ENCODE measurements around the gene KLK8. TPM values are rescaled to one million over a fixed set of nuclear protein-coding genes. Genes with fewer than 3 reads are reported as not detected.

KLK8 gene
- polyA plus RNA-seq, 2 of the 4 experiments (the other 2 are of a cell fraction) = not detected

DNA sequence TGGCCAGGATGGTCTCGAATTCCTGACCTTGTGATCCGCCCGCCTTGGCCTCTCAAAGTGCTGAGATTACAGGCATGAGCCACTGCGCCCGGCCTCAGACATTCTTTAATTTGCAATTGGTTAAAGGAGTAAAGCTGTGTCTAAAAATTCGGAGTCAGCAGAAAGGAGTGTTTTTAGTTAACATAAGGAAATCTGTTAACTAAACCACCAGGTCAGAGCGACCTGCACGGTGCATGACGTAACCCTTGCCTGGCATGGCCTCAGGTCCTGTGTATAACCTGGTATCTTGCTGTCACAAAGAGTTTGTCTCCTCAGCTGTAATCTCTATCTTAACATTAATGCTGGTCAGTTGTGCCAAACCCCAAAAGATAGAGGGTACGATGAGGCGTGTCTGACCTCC lies 42.9 kb upstream of the KLK8 start:
- TF ChIP-seq TFCP2L1 (CRISPR knock-in tag; IDR thresholded peaks at IDR 0.05) (no peak), MAFK (IDR thresholded peaks at IDR 0.05; ENCODE audit: partially characterized antibody) (peak; percentile 87), HES2 (IDR thresholded peaks at IDR 0.05) (no peak)
- POLR2A ChIA-PET = no interaction called here
- FAIRE-seq = no peak
- no peak for DNase-seq (ENCODE audit: low read depth in 1 of 2, low spot score in 1 of 2)
- ATAC-seq = no peak
- CTCF ChIA-PET = interaction anchor here (1.4 to 2.3 kb wide), 5 partner anchors 9 to 28 kb away, joined by 3 to 6 read pairs (median 4); no protein-coding TSS in a partner anchor
- Histone ChIP-seq H3K4me2 (no peak overlapping the region), H3K9me3 (no peaks in the 10 kb centered on the region), H3K27ac (no peak overlapping the region), H3K4me3 (no peak overlapping the region), H3K4me1 (no peaks in the 10 kb centered on the region)
- 66% methylated on average over 11 of the region's 11 CpGs for WGBS (ENCODE audit: missing lambda C conversion rate)

DNA sequence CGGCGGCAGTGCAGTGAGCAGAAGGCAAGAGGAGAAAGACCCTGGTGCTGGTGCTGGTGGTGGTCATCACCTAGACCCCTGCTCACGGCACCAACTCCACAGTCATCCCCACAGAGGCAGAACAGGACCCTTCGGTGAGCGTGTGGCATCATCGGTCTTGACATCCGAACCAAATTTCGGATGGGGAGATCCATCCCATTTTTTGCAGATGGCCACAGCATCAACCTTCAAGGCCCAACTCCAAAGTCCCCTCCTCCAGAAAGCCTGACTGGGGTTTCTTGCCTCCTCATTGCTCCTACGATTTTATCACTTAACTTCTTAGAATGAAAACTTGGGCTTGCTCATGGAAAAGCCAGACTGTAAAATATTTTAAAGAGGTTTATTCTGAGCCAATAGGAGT lies 42.1 kb upstream of the KLK8 start:
- no peak overlapping the region for H3K4me2 ChIP-seq
- DNase-seq (ENCODE audit: low read depth in 1 of 2, low spot score in 1 of 2) (no peak), ATAC-seq (no peak), FAIRE-seq (no peak)
- POLR2A ChIA-PET = no interaction called here
- CTCF ChIA-PET = interaction anchor here (1.0 to 2.3 kb wide), 2 partner anchors 23 to 53 kb away, joined by 3 to 6 read pairs; no protein-coding TSS in a partner anchor
- H3K27ac ChIP-seq = no peak overlapping the region
- TF ChIP-seq HEYL (CRISPR knock-in tag; IDR thresholded peaks at IDR 0.05) (no peak), CBX8 (IDR thresholded peaks at IDR 0.05) (no peak), SREBF2 (IDR thresholded peaks at IDR 0.05) (no peak), EHMT2 (IDR thresholded peaks at IDR 0.05; ENCODE audit: low read depth) (no peak), EHF (CRISPR knock-in tag; IDR thresholded peaks at IDR 0.05) (no peak), RCOR1 (IDR thresholded peaks at IDR 0.05; ENCODE audit: low read depth, low read length) (no peak), JUNB (IDR thresholded peaks at IDR 0.05) (no peak), KDM5A (IDR thresholded peaks at IDR 0.05) (no peak), TFCP2L1 (CRISPR knock-in tag; IDR thresholded peaks at IDR 0.05) (no peak), RAD21 (conservative IDR thresholded peaks at IDR 0.05 in 1 of 2, IDR thresholded peaks at IDR 0.05 in 1 of 2) (no peak), MAZ (IDR thresholded peaks at IDR 0.05; ENCODE audit: borderline replicate concordance, low read depth, low read length) (no peak), POLR2AphosphoS2 (conservative IDR thresholded peaks at IDR 0.05; ENCODE audit: low read length) (no peak), JUN (IDR thresholded peaks at IDR 0.05) (no peak)
- no peaks in the 10 kb centered on the region for H3K4me1 ChIP-seq
- no peaks in the 10 kb centered on the region for H3K9me3 ChIP-seq
- H3K4me3 ChIP-seq = no peak overlapping the region
- 41% methylated on average over 9 of the region's 9 CpGs for WGBS (ENCODE audit: missing lambda C conversion rate)

DNA sequence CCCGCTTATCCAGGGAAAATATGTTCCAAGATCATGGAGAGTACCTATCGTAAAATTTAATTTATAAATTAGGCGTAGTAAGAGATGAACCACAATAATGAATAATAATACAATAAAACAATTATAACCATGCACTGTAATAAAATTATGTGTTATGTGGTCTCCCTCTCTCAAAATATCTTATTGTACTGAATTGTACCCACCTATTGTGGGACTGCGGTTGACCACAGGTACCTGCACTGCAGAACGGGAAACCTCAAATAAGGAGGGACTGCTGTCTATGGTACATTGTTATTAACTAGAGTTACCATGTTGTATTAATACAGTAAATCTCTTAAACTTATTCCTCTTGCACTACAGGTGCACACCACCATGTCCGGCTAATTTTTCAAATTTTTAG lies 38.7 kb upstream of the KLK8 start:
- FAIRE-seq (no peak), DNase-seq (ENCODE audit: low read depth in 1 of 2, low spot score in 1 of 2) (no peak), ATAC-seq (no peak)
- no peak overlapping the region for H3K4me2 ChIP-seq
- no peak overlapping the region for H3K4me3 ChIP-seq
- ChIA-PET POLR2A (interaction anchor here (0.6 kb wide), 1 partner anchor 382 kb away, joined by 3 read pairs; no protein-coding TSS in a partner anchor), CTCF (interaction anchor here (1.0 to 1.7 kb wide), 3 partner anchors 18 to 55 kb away, joined by 3 to 7 read pairs (median 3); no protein-coding TSS in a partner anchor)
- no peak overlapping the region for H3K27ac ChIP-seq
- H3K4me1 ChIP-seq = no peaks in the 10 kb centered on the region
- TF ChIP-seq EHF (CRISPR knock-in tag; IDR thresholded peaks at IDR 0.05) (no peak), EP300 (IDR thresholded peaks at IDR 0.05) (no peak), HOXA7 (CRISPR knock-in tag; IDR thresholded peaks at IDR 0.05) (no peak), CHD4 (IDR thresholded peaks at IDR 0.05; ENCODE audit: borderline replicate concordance) (no peak), POLR2AphosphoS2 (conservative IDR thresholded peaks at IDR 0.05; ENCODE audit: low read length) (no peak)
- H3K9me3 ChIP-seq = no peaks in the 10 kb centered on the region
- 68% methylated on average over 6 of the region's 6 CpGs for WGBS (ENCODE audit: missing lambda C conversion rate)

GRCh38 chr19:51036519-51036918 lies 35.1 kb upstream of the KLK8 start:
- CTCF ChIA-PET = interaction anchor here (0.8 kb wide), 1 partner anchor 15 kb away, joined by 3 read pairs; no protein-coding TSS in a partner anchor
- FAIRE-seq (no peak), ATAC-seq (peak in 1 of 2 experiments; percentile 57; a peak in 3 of 6 replicates), DNase-seq (ENCODE audit: low read depth in 1 of 2, low spot score in 1 of 2) (no peak)
- H3K4me1 ChIP-seq = no peaks in the 10 kb centered on the region
- no peaks in the 10 kb centered on the region for H3K9me3 ChIP-seq
- POLR2A ChIA-PET = no interaction called here
- TF ChIP-seq NFE2L2 (conservative IDR thresholded peaks at IDR 0.05; ENCODE audit: low read length) = no peak
- TF ChIP-seq TFCP2L1 (CRISPR knock-in tag; IDR thresholded peaks at IDR 0.05) = no peak
- TF ChIP-seq HOXB13 (CRISPR knock-in tag; IDR thresholded peaks at IDR 0.05; ENCODE audit: low read depth) = no peak
- no peak for TF ChIP-seq RCOR1 (IDR thresholded peaks at IDR 0.05; ENCODE audit: low read depth, low read length)
- no peak for TF ChIP-seq FOSL2 (IDR thresholded peaks at IDR 0.05)
- TF ChIP-seq FOSL2 (CRISPR knock-in tag; IDR thresholded peaks at IDR 0.05) = no peak
- no peak for TF ChIP-seq MAZ (IDR thresholded peaks at IDR 0.05; ENCODE audit: borderline replicate concordance, low read depth, low read length)
- no peak for TF ChIP-seq HOXB5 (CRISPR knock-in tag; IDR thresholded peaks at IDR 0.05)
- TF ChIP-seq SREBF2 (IDR thresholded peaks at IDR 0.05) = no peak
- TF ChIP-seq NPAS2 (CRISPR knock-in tag; IDR thresholded peaks at IDR 0.05; ENCODE audit: borderline replicate concordance) = no peak
- TF ChIP-seq EP300 (IDR thresholded peaks at IDR 0.05) = no peak
- no peak for TF ChIP-seq REST (IDR thresholded peaks at IDR 0.05)
- no peak for TF ChIP-seq EHMT2 (IDR thresholded peaks at IDR 0.05; ENCODE audit: low read depth)
- no peak for TF ChIP-seq ZSCAN20 (CRISPR knock-in tag; IDR thresholded peaks at IDR 0.05)
- no peak for TF ChIP-seq POLR2AphosphoS2 (conservative IDR thresholded peaks at IDR 0.05; ENCODE audit: low read length)
- H3K27ac ChIP-seq = no peak overlapping the region
- H3K4me3 ChIP-seq = no peak overlapping the region
- H3K4me2 ChIP-seq = no peak overlapping the region
- 50% methylated on average over 9 of the region's 9 CpGs for WGBS (ENCODE audit: missing lambda C conversion rate)
